PC-9 (cell line): Measurements from ENCODE around the gene SPATS2L. TPM values are rescaled to one million over a fixed set of nuclear protein-coding genes. Genes with fewer than 3 reads are reported as not detected.

Experiments used
- BruUV-seq: library from RNA; stranded (reverse); fragments of 400-500 nt; replicated peaks from 2 replicates; lab custom pipeline; 2021; lab: Mats Ljungman, UMichigan
- CTCF ChIA-PET: fragments of 300-600 bp; sonication (Branson Sonifier 250); formaldehyde crosslinking; loops from one replicate; lab custom pipeline; 2022; ENCODE audit warnings: antibody characterized with exemption; lab: Charles Lee
- POLR2A ChIA-PET: fragments of 300-600 bp; sonication (Branson Sonifier 250); formaldehyde crosslinking; loops from one replicate; lab custom pipeline; 2022; ENCODE audit warnings: antibody characterized with exemption; ENCODE audit not compliant: unreplicated experiment; lab: Charles Lee
- DNase-seq, 2 experiments: peaks; one replicate each; pipeline versions ENCODE4 v3.0.0 to v3.0.0-alpha.2; 2015 to 2022; ENCODE audit warnings: mixed read lengths in 1 of 2
- H2AFZ ChIP-seq: fragments of 200-600 bp; sonication (generic); 2 replicates; pipeline ENCODE4 v1.8.1; 2017; ENCODE audit warnings: antibody characterized with exemption
- H3F3A ChIP-seq: fragments of 200-600 bp; sonication (generic); 2 replicates; pipeline ENCODE4 v1.8.1; 2017; ENCODE audit warnings: antibody characterized with exemption, mild to moderate bottlenecking, low read depth; ENCODE audit not compliant: insufficient read depth
- H3K27ac ChIP-seq: fragments of 200-600 bp; sonication (generic); 2 replicates; pipeline ENCODE4 v1.6.1; 2016; ENCODE audit warnings: mixed run types
- H3K27me3 ChIP-seq: fragments of 200-600 bp; sonication (generic); 2 replicates; pipeline ENCODE4 v1.6.1; 2016; ENCODE audit warnings: low read depth, mixed run types; ENCODE audit not compliant: insufficient read depth
- H3K36me3 ChIP-seq: fragments of 200-600 bp; sonication (generic); 2 replicates; pipeline ENCODE4 v1.6.1; 2016; ENCODE audit warnings: low read depth, mixed run types
- H3K4me1 ChIP-seq: fragments of 200-600 bp; sonication (generic); replicated peaks from 2 replicates; pipeline ENCODE4 v1.6.1; 2016; ENCODE audit warnings: mixed run types; ENCODE audit not compliant: insufficient read depth
- H3K4me2 ChIP-seq: fragments of 200-600 bp; sonication (generic); 2 replicates; pipeline ENCODE4 v1.6.1; 2017; ENCODE audit warnings: mixed run types
- H3K4me3 ChIP-seq: fragments of 200-600 bp; sonication (generic); 2 replicates; pipeline ENCODE4 v1.6.1; 2016; ENCODE audit warnings: mixed run types
- H3K79me2 ChIP-seq: fragments of 200-600 bp; sonication (generic); 2 replicates; pipeline ENCODE4 v1.6.1; 2017; ENCODE audit warnings: low read depth, mixed run types
- H3K9me2 ChIP-seq: fragments of 200-600 bp; sonication (generic); 2 replicates; pipeline ENCODE4 v1.8.1; 2017; ENCODE audit warnings: mild to moderate bottlenecking; ENCODE audit not compliant: insufficient read depth
- H3K9me3 ChIP-seq: fragments of 200-600 bp; sonication (generic); 2 replicates; pipeline ENCODE4 v1.8.1; 2016; ENCODE audit warnings: low read depth; ENCODE audit not compliant: insufficient read depth
- H4K20me1 ChIP-seq: fragments of 200-600 bp; sonication (generic); 2 replicates; pipeline ENCODE4 v1.8.1; 2017; ENCODE audit not compliant: insufficient read depth
- EZH2 ChIP-seq: fragments of 200-600 bp; sonication (generic); IDR thresholded peaks from 2 replicates; pipeline ENCODE4 v1.8.0; 2017; ENCODE audit warnings: antibody characterized with exemption, low read depth
- intact Hi-C: fragments of 100-400 bp; cut with micrococcal nuclease; formaldehyde crosslinking; loops from one replicate; pipeline ENCODE4 v1.10.0; 2022; ENCODE audit not compliant: unreplicated experiment
- total RNA-seq: library from RNA; stranded (reverse); gene quantifications from 2 replicates; pipeline ENCODE4 v1.2.3, GENCODE V29; 2021
- TF ChIP-seq, protein P1 (sequence below): fragments of 200-600 bp; sonication (generic); conservative IDR thresholded peaks from 2 replicates; pipeline ENCODE4 v1.6.1; 2017; ENCODE audit warnings: mixed run types, antibody characterized with exemption, mild to moderate bottlenecking, moderate library complexity

The SPATS2L gene
- total RNA-seq, 1 experiment from 2014 or later, result 199 TPM

DNA sequence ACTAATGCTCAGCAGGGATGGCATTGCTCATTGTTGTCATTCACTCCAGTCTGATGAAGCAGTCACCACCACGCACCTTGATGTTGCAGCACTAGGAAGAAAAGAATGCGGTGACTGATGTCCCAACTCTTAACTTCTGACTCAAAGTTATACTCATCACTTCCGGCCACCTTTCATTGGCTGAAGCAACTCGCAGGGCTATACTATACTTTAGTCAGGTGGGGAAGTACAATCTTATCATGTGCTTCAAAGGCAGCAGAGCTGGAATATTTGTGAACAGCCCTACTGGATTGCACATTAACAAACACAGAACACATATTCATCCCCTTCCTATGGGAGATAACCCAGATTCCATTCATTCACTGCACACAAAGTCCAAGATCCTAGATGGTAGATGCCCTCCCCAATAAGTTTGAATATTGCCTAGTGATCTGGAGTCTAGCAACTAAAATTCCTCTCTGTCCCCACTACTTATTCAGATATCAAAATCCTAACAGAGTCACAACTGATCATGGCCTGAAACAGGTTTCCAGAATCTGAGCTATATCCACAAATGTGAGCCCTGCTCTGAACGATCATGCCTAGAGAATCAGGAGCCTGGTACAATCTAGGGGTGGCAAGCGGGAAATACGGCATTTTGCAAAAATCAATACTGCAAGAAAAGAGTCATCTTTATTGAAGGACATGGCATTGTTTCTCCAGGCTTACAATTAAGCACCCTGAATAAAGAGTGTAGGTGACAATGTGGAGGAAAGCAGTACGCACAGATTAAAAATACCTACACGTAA, 3.4 kb upstream of the SPATS2L start:
- no peak overlapping the region for H3K4me3 ChIP-seq
- peaks cover 24% of the 10 kb centered on the region for H3K79me2 ChIP-seq
- CTCF ChIA-PET, result no interaction called here
- no peaks in the 10 kb centered on the region for H3K36me3 ChIP-seq
- peak overlapping the region; percentile 37; the same call in 1 of the 2 replicates for H3K4me2 ChIP-seq
- H4K20me1 ChIP-seq, result no peaks in the 10 kb centered on the region
- H3K9me2 ChIP-seq, result no peaks in the 10 kb centered on the region
- BruUV-seq, result no TSS peak
- H3K27ac ChIP-seq, result peak overlapping the region; percentile 44
- POLR2A ChIA-PET, result no interaction called here
- peaks cover 30% of the 10 kb centered on the region for H3F3A ChIP-seq
- intact Hi-C loops, result loop anchor here (2.0 to 5.0 kb wide), 2 partner anchors 261 to 324 kb away; no protein-coding TSS in a partner anchor
- no peak overlapping the region for H2AFZ ChIP-seq
- H3K9me3 ChIP-seq, result no peaks in the 10 kb centered on the region; the same call in 1 of the 2 replicates
- no peak for TF ChIP-seq EZH2
- TF ChIP-seq, protein P1, sequence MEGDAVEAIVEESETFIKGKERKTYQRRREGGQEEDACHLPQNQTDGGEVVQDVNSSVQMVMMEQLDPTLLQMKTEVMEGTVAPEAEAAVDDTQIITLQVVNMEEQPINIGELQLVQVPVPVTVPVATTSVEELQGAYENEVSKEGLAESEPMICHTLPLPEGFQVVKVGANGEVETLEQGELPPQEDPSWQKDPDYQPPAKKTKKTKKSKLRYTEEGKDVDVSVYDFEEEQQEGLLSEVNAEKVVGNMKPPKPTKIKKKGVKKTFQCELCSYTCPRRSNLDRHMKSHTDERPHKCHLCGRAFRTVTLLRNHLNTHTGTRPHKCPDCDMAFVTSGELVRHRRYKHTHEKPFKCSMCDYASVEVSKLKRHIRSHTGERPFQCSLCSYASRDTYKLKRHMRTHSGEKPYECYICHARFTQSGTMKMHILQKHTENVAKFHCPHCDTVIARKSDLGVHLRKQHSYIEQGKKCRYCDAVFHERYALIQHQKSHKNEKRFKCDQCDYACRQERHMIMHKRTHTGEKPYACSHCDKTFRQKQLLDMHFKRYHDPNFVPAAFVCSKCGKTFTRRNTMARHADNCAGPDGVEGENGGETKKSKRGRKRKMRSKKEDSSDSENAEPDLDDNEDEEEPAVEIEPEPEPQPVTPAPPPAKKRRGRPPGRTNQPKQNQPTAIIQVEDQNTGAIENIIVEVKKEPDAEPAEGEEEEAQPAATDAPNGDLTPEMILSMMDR, result no peak
- peak; percentile 54 to 94 for DNase-seq
- peaks cover 57% of the 10 kb centered on the region for H3K4me1 ChIP-seq
- no peaks in the 10 kb centered on the region for H3K27me3 ChIP-seq

GRCh38 chr2:200305797-200306195, 697 bp upstream of the SPATS2L start:
- Histone ChIP-seq H3K4me1 (peaks cover 70% of the 10 kb centered on the region), H2AFZ (peak overlapping the region; percentile 89), H4K20me1 (no peaks in the 10 kb centered on the region), H3K27me3 (no peaks in the 10 kb centered on the region), H3F3A (peaks cover 32% of the 10 kb centered on the region), H3K9me2 (no peaks in the 10 kb centered on the region), H3K4me3 (peak overlapping the region; percentile 86), H3K9me3 (no peaks in the 10 kb centered on the region; the same call in none of the 2 replicates), H3K27ac (peak overlapping the region; percentile 84), H3K4me2 (peak overlapping the region; percentile 95), H3K36me3 (no peaks in the 10 kb centered on the region), H3K79me2 (peaks cover 50% of the 10 kb centered on the region)
- peak in 1 of 2 experiments; percentile 30 for DNase-seq
- BruUV-seq, result TSS peak; percentile 64
- intact Hi-C loops, result loop anchor here (2.0 to 5.0 kb wide), 2 partner anchors 177 to 321 kb away; no protein-coding TSS in a partner anchor
- TF ChIP-seq EZH2, result no peak
- TF ChIP-seq, protein P1, result peak; percentile 41; the same call in 1 of the 2 replicates
- CTCF ChIA-PET, result interaction anchor here (0.6 kb wide), 2 partner anchors 129 to 320 kb away, joined by 3 read pairs; no protein-coding TSS in a partner anchor
- POLR2A ChIA-PET, result interaction anchor here (0.6 to 1.1 kb wide), 2 partner anchors 100 to 102 kb away, joined by 3 to 6 read pairs; no protein-coding TSS in a partner anchor

DNA sequence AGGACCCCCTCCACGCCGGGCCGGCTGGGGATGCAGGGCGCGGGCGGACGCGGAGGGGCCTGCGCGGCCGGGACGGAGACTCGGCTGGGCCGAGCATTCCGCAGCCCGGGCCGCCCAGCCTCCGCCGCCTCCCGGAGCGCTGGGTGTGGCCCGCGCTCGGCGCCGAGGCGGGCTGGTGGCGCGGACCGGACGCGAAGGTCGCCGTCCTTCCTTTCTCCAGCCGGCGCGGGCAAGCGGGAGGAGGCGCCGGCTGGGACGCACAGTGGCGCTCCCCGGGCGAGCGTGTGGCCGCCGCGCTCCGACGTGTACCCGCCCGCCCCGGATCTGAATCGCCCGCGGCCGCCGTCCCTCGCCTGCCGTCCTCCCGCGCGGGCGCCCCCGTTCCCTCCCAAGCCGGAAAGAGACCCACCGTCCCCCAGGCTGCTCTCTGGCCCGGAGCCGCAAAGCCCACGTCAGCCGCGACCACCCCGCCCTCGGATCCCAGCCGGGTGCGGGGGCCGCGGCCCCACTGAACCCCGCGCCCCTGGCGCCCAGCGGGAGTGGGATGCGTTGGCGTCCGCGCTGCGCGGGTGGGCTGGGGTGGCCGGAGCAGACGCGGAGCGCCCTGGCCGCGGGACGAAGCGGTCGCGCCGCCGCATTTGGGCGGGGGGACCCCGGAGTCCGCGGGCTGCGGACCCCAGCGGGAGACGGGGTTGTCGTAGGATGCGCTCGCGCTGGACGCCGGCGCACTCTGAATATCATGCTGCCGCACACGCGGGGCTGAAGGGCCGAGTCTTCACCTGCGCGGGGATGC, 634 bp downstream of the SPATS2L start:
- peaks cover 31% of the 10 kb centered on the region for H3F3A ChIP-seq
- no TSS peak for BruUV-seq
- peaks cover 64% of the 10 kb centered on the region for H3K79me2 ChIP-seq
- H3K27me3 ChIP-seq, result no peaks in the 10 kb centered on the region
- ChIA-PET POLR2A (interaction anchor here (0.7 to 0.8 kb wide), 3 partner anchors 18 to 1675 kb away, joined by 3 to 22 read pairs (median 3); partner anchors contain the start of gene FLACC1), CTCF (interaction anchor here (0.6 to 1.2 kb wide), 2 partner anchors 36 to 321 kb away, joined by 3 read pairs; no protein-coding TSS in a partner anchor)
- H3K4me1 ChIP-seq, result peaks cover 69% of the 10 kb centered on the region
- H3K27ac ChIP-seq, result peak overlapping the region; percentile 84
- H3K9me3 ChIP-seq, result no peaks in the 10 kb centered on the region; the same call in 1 of the 2 replicates
- peak overlapping the region; percentile 76 for H2AFZ ChIP-seq
- H3K9me2 ChIP-seq, result no peaks in the 10 kb centered on the region
- intact Hi-C loops, result loop anchor here (2.0 to 5.0 kb wide), 2 partner anchors 175 to 322 kb away; no protein-coding TSS in a partner anchor
- TF ChIP-seq, protein P1, result no peak
- TF ChIP-seq EZH2, result no peak
- DNase-seq, result peak in 1 of 2 experiments; percentile 47
- H3K4me3 ChIP-seq, result peak overlapping the region; percentile 86
- no peaks in the 10 kb centered on the region for H3K36me3 ChIP-seq
- peak overlapping the region; percentile 94 for H3K4me2 ChIP-seq
- no peaks in the 10 kb centered on the region; the same call in 1 of the 2 replicates for H4K20me1 ChIP-seq
